SK-N-SH (cell line): ENCODE measurements around the gene ABCC11. TPM values are rescaled to one million over a fixed set of nuclear protein-coding genes. Genes with fewer than 3 reads are reported as not detected.

Source experiments
- CTCF ChIA-PET: fragments of 300-600, 350-600 bp; formaldehyde crosslinking; extraction: SDS; loops from one replicate; lab custom pipeline; 2021; lab: Yijun Ruan, JAX
- POLR2A ChIA-PET: fragments of 350-600 bp; sonication (Branson Sonifier 250); formaldehyde crosslinking; extraction: SDS; loops from one replicate; lab custom pipeline; 2020; ENCODE audit warnings: antibody characterized with exemption, inconsistent platforms; lab: Yijun Ruan, JAX
- DNase-seq: peaks from one replicate; pipeline ENCODE4 v3.0.0; 2012
- H2AFZ ChIP-seq: fragments of 200-600 bp; sonication (generic); 2 replicates; pipeline ENCODE4 v1.8.1; 2016; ENCODE audit warnings: antibody characterized with exemption, mild to moderate bottlenecking, low read depth
- H3F3A ChIP-seq: fragments of 200-600 bp; sonication (generic); replicated peaks from 2 replicates; pipeline ENCODE3; 2016; ENCODE audit warnings: antibody characterized with exemption, mild to moderate bottlenecking; ENCODE audit not compliant: insufficient read depth
- H3K27ac ChIP-seq, 2 experiments: fragments of 200-500 bp in 1 of 2; fragments of 200-600 bp in 1 of 2; sonication (Bioruptor generic) in 1 of 2; sonication (generic), shearing (Covaris generic) in 1 of 2; 2 replicates each; pipeline versions ENCODE4 v1.5.1 to v1.6.1; 2014 to 2016; ENCODE audit warnings: low read depth in 2 of 2, inconsistent platforms in 1 of 2, low read length in 1 of 2, mild to moderate bottlenecking in 1 of 2, mixed read lengths in 1 of 2
- H3K27me3 ChIP-seq: fragments of 200-600 bp; sonication (generic), shearing (Covaris generic); 2 replicates; pipeline ENCODE4 v1.6.1; 2016; ENCODE audit warnings: mixed run types; ENCODE audit not compliant: insufficient read depth
- H3K36me3 ChIP-seq, 2 experiments: fragments of 200-500 bp in 1 of 2; fragments of 200-600 bp in 1 of 2; sonication (Bioruptor generic) in 1 of 2; sonication (generic) in 1 of 2; replicated peaks in 1 of 2; 2 replicates each; pipeline versions ENCODE3 to v1.5.1; 2014 to 2016; ENCODE audit warnings: low read length in 1 of 2, mild to moderate bottlenecking in 1 of 2; ENCODE audit not compliant: insufficient read depth in 2 of 2, control insufficient read depth in 1 of 2
- H3K4me1 ChIP-seq, 2 experiments: fragments of 200-500 bp in 1 of 2; fragments of 200-600 bp in 1 of 2; sonication (Bioruptor generic) in 1 of 2; sonication (generic), shearing (Covaris generic) in 1 of 2; 2 replicates each; pipeline versions ENCODE4 v1.5.1 to v1.6.1; 2014 to 2016; ENCODE audit warnings: low read depth in 1 of 2, low read length in 1 of 2, mixed run types in 1 of 2; ENCODE audit not compliant: insufficient read depth in 2 of 2, control insufficient read depth in 1 of 2
- H3K4me2 ChIP-seq: fragments of 200-600 bp; sonication (generic), shearing (Covaris generic); 2 replicates; pipeline ENCODE4 v1.6.1; 2017; ENCODE audit warnings: mixed run types
- H3K4me3 ChIP-seq, 2 experiments: fragments of 200-500 bp in 1 of 2; fragments of 200-600 bp in 1 of 2; sonication (Bioruptor generic) in 1 of 2; sonication (generic), shearing (Covaris generic) in 1 of 2; 2 replicates each; pipeline versions ENCODE4 v1.5.1 to v1.8.1; 2014 to 2016; ENCODE audit warnings: low read depth in 2 of 2, inconsistent platforms in 1 of 2, low read length in 1 of 2, mild to moderate bottlenecking in 1 of 2, mixed read lengths in 1 of 2, moderate library complexity in 1 of 2
- H3K79me2 ChIP-seq: fragments of 200-600 bp; sonication (generic); 2 replicates; pipeline ENCODE4 v1.8.1; 2017; ENCODE audit warnings: mild to moderate bottlenecking; ENCODE audit not compliant: insufficient read depth
- H3K9ac ChIP-seq: fragments of 200-600 bp; sonication (generic); 2 replicates; pipeline ENCODE4 v1.6.1; 2017; ENCODE audit warnings: mixed run types
- H3K9me2 ChIP-seq: fragments of 200-600 bp; sonication (generic); 2 replicates; pipeline ENCODE4 v1.6.1; 2017; ENCODE audit warnings: mixed run types
- H3K9me3 ChIP-seq: fragments of 200-600 bp; sonication (generic); 2 replicates; pipeline ENCODE4 v1.6.1; 2017; ENCODE audit warnings: mixed run types, mild to moderate bottlenecking, moderate library complexity
- H4K20me1 ChIP-seq: fragments of 200-600 bp; sonication (generic); 2 replicates; pipeline ENCODE4 v1.6.1; 2017; ENCODE audit warnings: mild to moderate bottlenecking, mixed run types; ENCODE audit not compliant: insufficient read depth
- CHD2 ChIP-seq: fragments of 150-350 bp; IDR thresholded peaks from 2 replicates; pipeline ENCODE4 v1.6.1; 2018; ENCODE audit warnings: low read length; ENCODE audit not compliant: partially characterized antibody
- GABPA ChIP-seq: IDR thresholded peaks from 2 replicates; pipeline ENCODE4 v1.4.0; 2012; ENCODE audit warnings: low read depth, mild to moderate bottlenecking
- GATA2 ChIP-seq: sonication (generic); formaldehyde crosslinking; IDR thresholded peaks from 2 replicates; pipeline ENCODE4 v1.5.0; 2020; ENCODE audit warnings: mild to moderate bottlenecking, missing genetic modification reagents
- JUND ChIP-seq: IDR thresholded peaks from 2 replicates; pipeline ENCODE4 v1.4.0; 2012
- MXI1 ChIP-seq: IDR thresholded peaks from 2 replicates; pipeline ENCODE4 v1.6.1; 2012; ENCODE audit warnings: mild to moderate bottlenecking, low read depth, low read length, improper control_type of control experiment
- NRF1 ChIP-seq: IDR thresholded peaks from 2 replicates; pipeline ENCODE4 v1.6.1; 2012; ENCODE audit warnings: low read depth, mild to moderate bottlenecking, low read length
- RCOR1 ChIP-seq: fragments of 150-350 bp; IDR thresholded peaks from 2 replicates; pipeline ENCODE4 v1.6.1; 2017; ENCODE audit warnings: antibody characterized with exemption, low read length
- REST ChIP-seq: IDR thresholded peaks from 2 replicates; pipeline ENCODE4 v1.6.1; 2012; ENCODE audit warnings: mild to moderate bottlenecking, low read depth, low read length, moderate library complexity
- RXRA ChIP-seq: IDR thresholded peaks from 2 replicates; pipeline ENCODE4 v1.4.0; 2012; ENCODE audit warnings: low read depth, mild to moderate bottlenecking, borderline replicate concordance
- SMC3 ChIP-seq: IDR thresholded peaks from 2 replicates; pipeline ENCODE4 v1.6.1; 2012; ENCODE audit warnings: low read depth, low read length, improper control_type of control experiment
- TEAD4 ChIP-seq: IDR thresholded peaks from 2 replicates; pipeline ENCODE4 v1.4.0; 2012; ENCODE audit warnings: mild to moderate bottlenecking, borderline replicate concordance; ENCODE audit not compliant: insufficient read depth
- USF1 ChIP-seq: IDR thresholded peaks from 2 replicates; pipeline ENCODE4 v1.4.0; 2012; ENCODE audit warnings: low read depth, borderline replicate concordance
- USF2 ChIP-seq: fragments of 150-350 bp; IDR thresholded peaks from 2 replicates; pipeline ENCODE4 v1.6.1; 2017; ENCODE audit warnings: antibody characterized with exemption, low read length, low read depth, borderline replicate concordance
- ZBTB33 ChIP-seq: IDR thresholded peaks from 2 replicates; pipeline ENCODE4 v1.4.0; 2012; ENCODE audit warnings: low read depth, borderline replicate concordance
- WGBS: methylation state at CpG from one replicate; pipeline ENCODE4 v1.1.6; 2017; ENCODE audit warnings: low lambda C conversion rate; 5-methylcytosine and 5-hydroxymethylcytosine counted together
- polyA plus RNA-seq, 3 experiments: library from polyadenylated mRNA; depleted of rRNA; stranded (reverse); fragments of >200 nt; gene quantifications; 2 replicates each; pipeline ENCODE4 v1.2.3, GENCODE V29; 2012

ABCC11 gene
- polyA plus RNA-seq, 1 of the 3 experiments (the other 2 are of a cell fraction), result 0.07 TPM

- WGBS, result 98% methylated on average over 5 of the region's 5 CpGs
- H2AFZ ChIP-seq, result no peak overlapping the region
- no peaks in the 10 kb centered on the region for H3F3A ChIP-seq
- no peaks in the 10 kb centered on the region for H3K27me3 ChIP-seq
- H3K9me3 ChIP-seq, result no peaks in the 10 kb centered on the region
- H3K36me3 ChIP-seq, result peaks cover 27 to 78% of the 10 kb centered on the region in 2 experiments
- peaks cover 0 to 3% of the 10 kb centered on the region in 2 experiments; a peak in 1 of 4 replicates for H3K4me1 ChIP-seq
- H3K4me2 ChIP-seq, result no peak overlapping the region
- H3K27ac ChIP-seq, result no peak overlapping the region
- no peak overlapping the region for H3K4me3 ChIP-seq
- POLR2A ChIA-PET, result no interaction called here
- DNase-seq, result no peak
- H4K20me1 ChIP-seq, result no peaks in the 10 kb centered on the region
- H3K9me2 ChIP-seq, result no peaks in the 10 kb centered on the region
- H3K9ac ChIP-seq, result no peak overlapping the region
- H3K79me2 ChIP-seq, result no peaks in the 10 kb centered on the region; the same call in 1 of the 2 replicates
- no peak for TF ChIP-seq SMC3
- TF ChIP-seq RCOR1, result no peak
- TF ChIP-seq REST, result no peak
- no peak for TF ChIP-seq USF1
- CTCF ChIA-PET, result interaction anchor here (0.6 to 0.7 kb wide), 2 partner anchors 20 to 1242 kb away, joined by 3 read pairs; no protein-coding TSS in a partner anchor
Measured at GRCh38 chr16:48277158-48277557, 29.8 kb upstream of the ABCC11 start.

- Histone ChIP-seq H2AFZ (no peak overlapping the region), H3K4me3 (no peak overlapping the region), H3K79me2 (no peaks in the 10 kb centered on the region; the same call in 1 of the 2 replicates), H3K4me1 (peaks cover 0 to 3% of the 10 kb centered on the region in 2 experiments; a peak in 1 of 4 replicates), H4K20me1 (no peaks in the 10 kb centered on the region), H3K4me2 (no peak overlapping the region), H3K27ac (no peak overlapping the region), H3K36me3 (peaks cover 29 to 88% of the 10 kb centered on the region in 2 experiments), H3K9me2 (no peaks in the 10 kb centered on the region), H3K9me3 (no peaks in the 10 kb centered on the region), H3F3A (no peaks in the 10 kb centered on the region), H3K9ac (no peak overlapping the region), H3K27me3 (no peaks in the 10 kb centered on the region)
- POLR2A ChIA-PET, result no interaction called here
- no peak for TF ChIP-seq JUND
- no peak for TF ChIP-seq NRF1
- TF ChIP-seq CHD2, result no peak
- TF ChIP-seq GABPA, result no peak
- TF ChIP-seq USF2, result no peak
- no peak for TF ChIP-seq RCOR1
- TF ChIP-seq GATA2 (CRISPR knock-in tag), result no peak
- TF ChIP-seq SMC3, result no peak
- no peak for TF ChIP-seq ZBTB33
- no peak for TF ChIP-seq MXI1
- TF ChIP-seq TEAD4, result no peak
- TF ChIP-seq RXRA, result no peak
- CTCF ChIA-PET, result no interaction called here
- WGBS, result 91% methylated on average over 4 of the region's 4 CpGs
- no peak for DNase-seq
Measured at GRCh38 chr16:48276102-48276501, 28.8 kb upstream of the ABCC11 start.
